ENCODE measurements around the gene PLCD4. TPM values are rescaled to one million over a fixed set of nuclear protein-coding genes. Genes with fewer than 3 reads are reported as not detected.

Gene PLCD4
- polyA plus RNA-seq, 2 of the 4 experiments (the other 2 are of a cell fraction), result 1.2 to 2.8 TPM

- TF ChIP-seq JUNB (IDR thresholded peaks at IDR 0.05) (no peak), ESRRA (IDR thresholded peaks at IDR 0.05; ENCODE audit: borderline replicate concordance, low read length) (no peak), RCOR1 (IDR thresholded peaks at IDR 0.05; ENCODE audit: low read depth, low read length) (no peak), HOXB13 (CRISPR knock-in tag; IDR thresholded peaks at IDR 0.05; ENCODE audit: low read depth) (no peak), NPAS2 (CRISPR knock-in tag; IDR thresholded peaks at IDR 0.05; ENCODE audit: borderline replicate concordance) (no peak), TFCP2L1 (CRISPR knock-in tag; IDR thresholded peaks at IDR 0.05) (no peak), PBX3 (IDR thresholded peaks at IDR 0.05) (no peak), HMGXB4 (CRISPR knock-in tag; IDR thresholded peaks at IDR 0.05; ENCODE audit: borderline replicate concordance) (no peak), POLR2AphosphoS2 (conservative IDR thresholded peaks at IDR 0.05; ENCODE audit: low read length) (no peak), CBX8 (IDR thresholded peaks at IDR 0.05) (no peak), CTCF (IDR thresholded peaks at IDR 0.05) (no peak), FOXS1 (CRISPR knock-in tag; IDR thresholded peaks at IDR 0.05) (no peak), CHD4 (IDR thresholded peaks at IDR 0.05; ENCODE audit: borderline replicate concordance) (no peak), KDM1A (IDR thresholded peaks at IDR 0.05; ENCODE audit: low read depth) (no peak)
- Histone ChIP-seq H3K9me3 (no peaks in the 10 kb centered on the region), H3K4me2 (peak overlapping the region; percentile 83), H3K4me3 (no peak overlapping the region), H3K4me1 (peaks cover 22% of the 10 kb centered on the region), H3K27ac (no peak overlapping the region)
- no peak for ATAC-seq
- POLR2A ChIA-PET, result no interaction called here
- FAIRE-seq, result no peak
- CTCF ChIA-PET, result no interaction called here
- 97% methylated on average over 1 of the region's 1 CpG for WGBS (ENCODE audit: missing lambda C conversion rate)
- DNase-seq (ENCODE audit: low read depth in 1 of 2, low spot score in 1 of 2), result no peak
Measured at GRCh38 chr2:218566296-218566695, 41.4 kb upstream of the PLCD4 start.

GRCh38 chr2:218567797-218568189 lies 39.9 kb upstream of the PLCD4 start:
- POLR2A ChIA-PET, result interaction anchor here (0.5 kb wide), 1 partner anchor 39 kb away, joined by 5 read pairs; no protein-coding TSS in a partner anchor
- TF ChIP-seq USF2 (IDR thresholded peaks at IDR 0.05) (no peak), NPAS2 (CRISPR knock-in tag; IDR thresholded peaks at IDR 0.05; ENCODE audit: borderline replicate concordance) (no peak), PHF8 (IDR thresholded peaks at IDR 0.05; ENCODE audit: borderline replicate concordance, low read depth) (no peak), POLR2AphosphoS2 (conservative IDR thresholded peaks at IDR 0.05; ENCODE audit: low read length) (no peak), MAFK (IDR thresholded peaks at IDR 0.05; ENCODE audit: partially characterized antibody) (no peak), JUNB (IDR thresholded peaks at IDR 0.05) (no peak), EP300 (IDR thresholded peaks at IDR 0.05) (no peak), RNF2 (IDR thresholded peaks at IDR 0.05; ENCODE audit: borderline replicate concordance, low read depth) (no peak), POLR2A (IDR thresholded peaks at IDR 0.05; ENCODE audit: low read length) (no peak), E2F6 (IDR thresholded peaks at IDR 0.05; ENCODE audit: borderline replicate concordance, low read depth) (no peak), ZFP36 (IDR thresholded peaks at IDR 0.05; ENCODE audit: borderline replicate concordance, partially characterized antibody) (no peak), HOXB13 (CRISPR knock-in tag; IDR thresholded peaks at IDR 0.05; ENCODE audit: low read depth) (no peak), ZSCAN20 (CRISPR knock-in tag; IDR thresholded peaks at IDR 0.05) (no peak), CBX8 (IDR thresholded peaks at IDR 0.05) (no peak), FOSB (CRISPR knock-in tag; IDR thresholded peaks at IDR 0.05) (no peak), CHD2 (IDR thresholded peaks at IDR 0.05; ENCODE audit: low read length, partially characterized antibody) (no peak), HMGXB4 (CRISPR knock-in tag; IDR thresholded peaks at IDR 0.05; ENCODE audit: borderline replicate concordance) (no peak), ELK1 (IDR thresholded peaks at IDR 0.05; ENCODE audit: low read depth, low read length) (no peak)
- Histone ChIP-seq H3K4me3 (peak overlapping the region; percentile 62), H3K4me1 (peaks cover 22% of the 10 kb centered on the region), H3K27ac (peak overlapping the region; percentile 75 to 91), H3K9me3 (no peaks in the 10 kb centered on the region), H3K4me2 (peak overlapping the region; percentile 83)
- DNase-seq (ENCODE audit: low read depth in 1 of 2, low spot score in 1 of 2), result peak in 1 of 2 experiments; percentile 69
- FAIRE-seq, result no peak
- ATAC-seq, result peak; percentile 86
- under 1% methylated on average over 19 of the region's 19 CpGs for WGBS (ENCODE audit: missing lambda C conversion rate)
- CTCF ChIA-PET, result interaction anchor here (0.7 kb wide), 1 partner anchor 36 kb away, joined by 4 read pairs; no protein-coding TSS in a partner anchor

All from A549 (cell line).